WTC11 (cell line): ENCODE data around the gene CCDC43. TPM values are rescaled to one million over a fixed set of nuclear protein-coding genes. Genes with fewer than 3 reads are reported as not detected.
A peak's percentile ranks its signal among the peaks of the same experiment; 100 is the strongest.

ENCODE experiments used
- ATAC-seq: fragments of 200-7000 bp; cut with Tn5 transposase; 2 replicates; pipeline ENCODE4 v1.10.0; 2021; ENCODE audit warnings: mild to moderate bottlenecking, moderate library complexity
- CTCF ChIA-PET: fragments of 300-600 bp; sonication (Branson Sonifier 250); formaldehyde crosslinking; loops from one replicate; lab custom pipeline; 2021; ENCODE audit warnings: antibody characterized with exemption; lab: Charles Lee
- POLR2A ChIA-PET: fragments of 350-600 bp; sonication (Branson Sonifier 250); formaldehyde crosslinking; loops from one replicate; lab custom pipeline; 2021; ENCODE audit warnings: antibody characterized with exemption; lab: Charles Lee
- DNase-seq: peaks from one replicate; pipeline ENCODE4 v3.0.0; 2021; ENCODE audit warnings: low spot score
- H3K27ac Mint-ChIP-seq: 2 replicates; pipeline ENCODE4 v1.8.0; 2021; ENCODE audit warnings: mixed read lengths
- H3K27me3 Mint-ChIP-seq: 2 replicates; pipeline ENCODE4 v1.8.0; 2021; ENCODE audit warnings: low read depth, mild to moderate bottlenecking, moderate library complexity, mixed read lengths
- H3K36me3 Mint-ChIP-seq: 2 replicates; pipeline ENCODE4 v1.8.0; 2021; ENCODE audit warnings: mixed read lengths
- H3K4me1 Mint-ChIP-seq: 2 replicates; pipeline ENCODE4 v1.8.0; 2022; ENCODE audit warnings: mixed read lengths
- H3K4me3 Mint-ChIP-seq: 2 replicates; pipeline ENCODE4 v1.8.0; 2021; ENCODE audit warnings: mild to moderate bottlenecking, moderate library complexity, mixed read lengths
- H3K9me3 Mint-ChIP-seq: 2 replicates; pipeline ENCODE4 v1.8.0; 2021; ENCODE audit warnings: mixed read lengths
- AFF4 ChIP-seq: sonication (generic); formaldehyde crosslinking; IDR thresholded peaks from 2 replicates; pipeline ENCODE4 v1.8.1; 2023; ENCODE audit warnings: mild to moderate bottlenecking, missing genetic modification reagents, borderline replicate concordance
- ATF1 ChIP-seq: sonication (generic); formaldehyde crosslinking; IDR thresholded peaks from 2 replicates; pipeline ENCODE4 v1.8.1; 2023; ENCODE audit warnings: mild to moderate bottlenecking, moderate library complexity, missing genetic modification reagents
- ATF3 ChIP-seq: sonication (generic); formaldehyde crosslinking; conservative IDR thresholded peaks from 2 replicates; pipeline ENCODE4 v1.8.1; 2022; ENCODE audit warnings: mild to moderate bottlenecking, missing genetic modification reagents
- E2F4 ChIP-seq: sonication (generic); formaldehyde crosslinking; IDR thresholded peaks from 2 replicates; pipeline ENCODE4 v1.8.1; 2022; ENCODE audit warnings: low read depth, mild to moderate bottlenecking, moderate library complexity, missing genetic modification reagents, borderline replicate concordance
- FOXK1 ChIP-seq: sonication (generic); formaldehyde crosslinking; IDR thresholded peaks from 2 replicates; pipeline ENCODE4 v1.8.0; 2022; ENCODE audit warnings: mild to moderate bottlenecking, moderate library complexity, missing genetic modification reagents
- HMGA2 ChIP-seq: fragments of 250-450 bp; sonication (Bioruptor Pico); IDR thresholded peaks from 2 replicates; pipeline ENCODE4 v1.4.0; 2021; ENCODE audit warnings: mild to moderate bottlenecking, moderate library complexity
- JUN ChIP-seq: sonication (generic); formaldehyde crosslinking; IDR thresholded peaks from 2 replicates; pipeline ENCODE4 v1.8.0; 2023; ENCODE audit warnings: mild to moderate bottlenecking, missing genetic modification reagents
- NR2C2 ChIP-seq: sonication (generic); formaldehyde crosslinking; IDR thresholded peaks from 2 replicates; pipeline ENCODE4 v1.8.0; 2022; ENCODE audit warnings: mild to moderate bottlenecking, missing genetic modification reagents
- NR3C1 ChIP-seq: sonication (generic); formaldehyde crosslinking; conservative IDR thresholded peaks from 2 replicates; pipeline ENCODE4 v1.8.1; 2023; ENCODE audit warnings: low read depth, mild to moderate bottlenecking, missing genetic modification reagents
- RELA ChIP-seq: sonication (generic); formaldehyde crosslinking; IDR thresholded peaks from 2 replicates; pipeline ENCODE4 v1.8.1; 2022; ENCODE audit warnings: missing genetic modification reagents, mild to moderate bottlenecking, borderline replicate concordance
- RORB ChIP-seq: fragments of 250-450 bp; sonication (Bioruptor Pico); IDR thresholded peaks from 2 replicates; pipeline ENCODE4 v1.9.0; 2021; ENCODE audit warnings: mild to moderate bottlenecking
- SMAD4 ChIP-seq: sonication (generic); formaldehyde crosslinking; IDR thresholded peaks from 2 replicates; pipeline ENCODE4 v1.8.0; 2022; ENCODE audit warnings: mild to moderate bottlenecking, missing genetic modification reagents
- SOX15 ChIP-seq: fragments of 250-450 bp; sonication (Bioruptor Pico); IDR thresholded peaks from 2 replicates; pipeline ENCODE4 v1.9.0; 2021; ENCODE audit warnings: mild to moderate bottlenecking
- TEAD1 ChIP-seq: sonication (generic); formaldehyde crosslinking; IDR thresholded peaks from 2 replicates; pipeline ENCODE4 v1.8.0; 2022; ENCODE audit warnings: mild to moderate bottlenecking, missing genetic modification reagents
- ZBTB21 ChIP-seq: sonication (generic); formaldehyde crosslinking; IDR thresholded peaks from 2 replicates; pipeline ENCODE4 v1.8.1; 2023; ENCODE audit warnings: mild to moderate bottlenecking, missing genetic modification reagents, borderline replicate concordance
- ZNF138 ChIP-seq: sonication (generic); formaldehyde crosslinking; conservative IDR thresholded peaks from 2 replicates; pipeline ENCODE4 v1.8.1; 2022; ENCODE audit warnings: mild to moderate bottlenecking, moderate library complexity, missing genetic modification reagents
- ZNF423 ChIP-seq: fragments of 250-450 bp; sonication (Bioruptor Pico); IDR thresholded peaks from 2 replicates; pipeline ENCODE4 v2.1.2; 2022; ENCODE audit warnings: mild to moderate bottlenecking, moderate library complexity
- total RNA-seq: library from RNA; stranded (reverse); gene quantifications from 3 replicates; pipeline ENCODE4 v1.2.3, GENCODE V29; 2021
- TF ChIP-seq, protein P1 (sequence below): sonication (generic); formaldehyde crosslinking; IDR thresholded peaks from 2 replicates; pipeline ENCODE4 v1.8.1; 2022; ENCODE audit warnings: mild to moderate bottlenecking, missing genetic modification reagents, moderate library complexity, borderline replicate concordance
- TF ChIP-seq, protein P2 (sequence below): sonication (generic); formaldehyde crosslinking; IDR thresholded peaks from 2 replicates; pipeline ENCODE4 v1.8.0; 2022; ENCODE audit warnings: mild to moderate bottlenecking, missing genetic modification reagents
- TF ChIP-seq, protein P3 (sequence below): sonication (generic); formaldehyde crosslinking; IDR thresholded peaks from 2 replicates; pipeline ENCODE4 v1.8.0; 2023; ENCODE audit warnings: missing genetic modification reagents, mild to moderate bottlenecking, borderline replicate concordance

CCDC43 gene
- total RNA-seq, 1 experiment from 2014 or later, result 37.9 TPM

- no peak for DNase-seq
- Mint-ChIP-seq H3K36me3 (peaks cover 37% of the 10 kb centered on the region), H3K27ac (peak overlapping the region; percentile 48), H3K4me1 (no peaks in the 10 kb centered on the region), H3K27me3 (no peaks in the 10 kb centered on the region), H3K4me3 (no peak overlapping the region), H3K9me3 (peaks cover 4% of the 10 kb centered on the region; the same call in 1 of the 2 replicates)
- CTCF ChIA-PET, result no interaction called here
- TF ChIP-seq SMAD4 (CRISPR knock-in tag), result no peak
- TF ChIP-seq ZBTB21 (CRISPR knock-in tag), result no peak
- TF ChIP-seq ATF3 (CRISPR knock-in tag), result no peak
- TF ChIP-seq, protein P1, sequence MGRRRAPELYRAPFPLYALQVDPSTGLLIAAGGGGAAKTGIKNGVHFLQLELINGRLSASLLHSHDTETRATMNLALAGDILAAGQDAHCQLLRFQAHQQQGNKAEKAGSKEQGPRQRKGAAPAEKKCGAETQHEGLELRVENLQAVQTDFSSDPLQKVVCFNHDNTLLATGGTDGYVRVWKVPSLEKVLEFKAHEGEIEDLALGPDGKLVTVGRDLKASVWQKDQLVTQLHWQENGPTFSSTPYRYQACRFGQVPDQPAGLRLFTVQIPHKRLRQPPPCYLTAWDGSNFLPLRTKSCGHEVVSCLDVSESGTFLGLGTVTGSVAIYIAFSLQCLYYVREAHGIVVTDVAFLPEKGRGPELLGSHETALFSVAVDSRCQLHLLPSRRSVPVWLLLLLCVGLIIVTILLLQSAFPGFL (CRISPR knock-in tag), result no peak
- no peak for ATAC-seq
- POLR2A ChIA-PET, result no interaction called here
Observed at GRCh38 chr17:44722254-44722653, 32.7 kb upstream of the CCDC43 start.

DNA sequence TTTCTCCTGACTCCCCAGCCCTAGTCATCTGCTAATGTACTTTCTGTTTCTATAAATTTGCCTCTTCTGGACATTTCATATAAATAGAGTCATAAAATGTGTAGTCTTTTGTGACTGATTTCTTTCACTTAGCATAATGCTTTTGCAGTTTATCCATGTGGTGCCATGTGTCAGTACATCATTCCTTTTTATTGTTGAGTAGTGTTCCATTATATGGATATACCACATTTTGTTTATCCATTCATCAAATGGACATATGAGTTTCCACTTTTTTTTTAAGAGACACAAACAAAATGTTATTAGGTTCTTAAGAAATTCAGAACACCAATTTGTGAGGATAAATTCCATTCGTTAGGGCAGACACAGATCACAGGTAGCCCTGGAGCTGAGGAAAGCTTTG lies 29.9 kb upstream of the CCDC43 start:
- no peak overlapping the region for H3K27ac Mint-ChIP-seq
- DNase-seq (no peak), ATAC-seq (no peak)
- ChIA-PET CTCF (interaction anchor here (0.7 kb wide), 1 partner anchor 90 kb away, joined by 3 read pairs; no protein-coding TSS in a partner anchor), POLR2A (no interaction called here)
- no peak for TF ChIP-seq NR2C2 (CRISPR knock-in tag)
- no peak for TF ChIP-seq NR3C1 (CRISPR knock-in tag)
- TF ChIP-seq SOX15 (CRISPR knock-in tag), result no peak
- TF ChIP-seq JUN (CRISPR knock-in tag), result no peak
- no peak for TF ChIP-seq ZNF138
- no peak for TF ChIP-seq FOXK1 (CRISPR knock-in tag)
- no peak for TF ChIP-seq ZBTB21 (CRISPR knock-in tag)
- TF ChIP-seq, protein P2, sequence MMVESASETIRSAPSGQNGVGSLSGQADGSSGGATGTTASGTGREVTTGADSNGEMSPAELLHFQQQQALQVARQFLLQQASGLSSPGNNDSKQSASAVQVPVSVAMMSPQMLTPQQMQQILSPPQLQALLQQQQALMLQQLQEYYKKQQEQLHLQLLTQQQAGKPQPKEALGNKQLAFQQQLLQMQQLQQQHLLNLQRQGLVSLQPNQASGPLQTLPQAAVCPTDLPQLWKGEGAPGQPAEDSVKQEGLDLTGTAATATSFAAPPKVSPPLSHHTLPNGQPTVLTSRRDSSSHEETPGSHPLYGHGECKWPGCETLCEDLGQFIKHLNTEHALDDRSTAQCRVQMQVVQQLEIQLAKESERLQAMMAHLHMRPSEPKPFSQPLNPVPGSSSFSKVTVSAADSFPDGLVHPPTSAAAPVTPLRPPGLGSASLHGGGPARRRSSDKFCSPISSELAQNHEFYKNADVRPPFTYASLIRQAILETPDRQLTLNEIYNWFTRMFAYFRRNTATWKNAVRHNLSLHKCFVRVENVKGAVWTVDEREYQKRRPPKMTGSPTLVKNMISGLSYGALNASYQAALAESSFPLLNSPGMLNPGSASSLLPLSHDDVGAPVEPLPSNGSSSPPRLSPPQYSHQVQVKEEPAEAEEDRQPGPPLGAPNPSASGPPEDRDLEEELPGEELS, result no peak
- no peak for TF ChIP-seq E2F4 (CRISPR knock-in tag)
- TF ChIP-seq HMGA2 (CRISPR knock-in tag), result no peak
- TF ChIP-seq AFF4 (CRISPR knock-in tag), result no peak
- no peak for TF ChIP-seq ATF1 (CRISPR knock-in tag)
- TF ChIP-seq TEAD1 (CRISPR knock-in tag), result no peak
- no peak for TF ChIP-seq RELA (CRISPR knock-in tag)
- TF ChIP-seq ZNF423 (CRISPR knock-in tag), result no peak
- TF ChIP-seq RORB (CRISPR knock-in tag), result no peak
- TF ChIP-seq, protein P3, sequence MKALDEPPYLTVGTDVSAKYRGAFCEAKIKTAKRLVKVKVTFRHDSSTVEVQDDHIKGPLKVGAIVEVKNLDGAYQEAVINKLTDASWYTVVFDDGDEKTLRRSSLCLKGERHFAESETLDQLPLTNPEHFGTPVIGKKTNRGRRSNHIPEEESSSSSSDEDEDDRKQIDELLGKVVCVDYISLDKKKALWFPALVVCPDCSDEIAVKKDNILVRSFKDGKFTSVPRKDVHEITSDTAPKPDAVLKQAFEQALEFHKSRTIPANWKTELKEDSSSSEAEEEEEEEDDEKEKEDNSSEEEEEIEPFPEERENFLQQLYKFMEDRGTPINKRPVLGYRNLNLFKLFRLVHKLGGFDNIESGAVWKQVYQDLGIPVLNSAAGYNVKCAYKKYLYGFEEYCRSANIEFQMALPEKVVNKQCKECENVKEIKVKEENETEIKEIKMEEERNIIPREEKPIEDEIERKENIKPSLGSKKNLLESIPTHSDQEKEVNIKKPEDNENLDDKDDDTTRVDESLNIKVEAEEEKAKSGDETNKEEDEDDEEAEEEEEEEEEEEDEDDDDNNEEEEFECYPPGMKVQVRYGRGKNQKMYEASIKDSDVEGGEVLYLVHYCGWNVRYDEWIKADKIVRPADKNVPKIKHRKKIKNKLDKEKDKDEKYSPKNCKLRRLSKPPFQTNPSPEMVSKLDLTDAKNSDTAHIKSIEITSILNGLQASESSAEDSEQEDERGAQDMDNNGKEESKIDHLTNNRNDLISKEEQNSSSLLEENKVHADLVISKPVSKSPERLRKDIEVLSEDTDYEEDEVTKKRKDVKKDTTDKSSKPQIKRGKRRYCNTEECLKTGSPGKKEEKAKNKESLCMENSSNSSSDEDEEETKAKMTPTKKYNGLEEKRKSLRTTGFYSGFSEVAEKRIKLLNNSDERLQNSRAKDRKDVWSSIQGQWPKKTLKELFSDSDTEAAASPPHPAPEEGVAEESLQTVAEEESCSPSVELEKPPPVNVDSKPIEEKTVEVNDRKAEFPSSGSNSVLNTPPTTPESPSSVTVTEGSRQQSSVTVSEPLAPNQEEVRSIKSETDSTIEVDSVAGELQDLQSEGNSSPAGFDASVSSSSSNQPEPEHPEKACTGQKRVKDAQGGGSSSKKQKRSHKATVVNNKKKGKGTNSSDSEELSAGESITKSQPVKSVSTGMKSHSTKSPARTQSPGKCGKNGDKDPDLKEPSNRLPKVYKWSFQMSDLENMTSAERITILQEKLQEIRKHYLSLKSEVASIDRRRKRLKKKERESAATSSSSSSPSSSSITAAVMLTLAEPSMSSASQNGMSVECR (CRISPR knock-in tag), result no peak
- peaks cover 4% of the 10 kb centered on the region; the same call in 1 of the 2 replicates for H3K9me3 Mint-ChIP-seq
- H3K27me3 Mint-ChIP-seq, result no peaks in the 10 kb centered on the region
- peaks cover 32% of the 10 kb centered on the region for H3K36me3 Mint-ChIP-seq
- H3K4me3 Mint-ChIP-seq, result no peak overlapping the region
- no peaks in the 10 kb centered on the region for H3K4me1 Mint-ChIP-seq
